ENCODE data around the gene GOT1. TPM values are rescaled to one million over a fixed set of nuclear protein-coding genes. Genes with fewer than 3 reads are reported as not detected.
A peak's percentile ranks its signal among the peaks of the same experiment; 100 is the strongest.

Gene GOT1
- total and polyA plus RNA-seq, 2 of the 8 experiments (the other 6 are each of a cell fraction or from before 2014, with no cell fraction given): 16.7 to 47.0 TPM

GRCh38 chr10:99450156-99450555 is 19.7 kb upstream of the GOT1 start:
- no peaks in the 10 kb centered on the region for H3K79me2 ChIP-seq (ENCODE audit: control insufficient read depth in 1 of 2, insufficient read depth in 2 of 2, low read length in 2 of 2)
- no peak overlapping the region for H3K23ac ChIP-seq (ENCODE audit: insufficient read length)
- 0 out of 2 replicates have a peak overlapping the region, but pooled peaks have one; percentile 79 for H2AFZ ChIP-seq (ENCODE audit: low read length)
- DNase-seq (ENCODE audit: low read depth in 1 of 2, low spot score in 2 of 2): no peak
- no peak overlapping the region for H2BK120ac ChIP-seq (replicated peaks; ENCODE audit: low read depth, low read length)
- WGBS, 2 experiments (ENCODE audit: extremely low coverage in 1 of 2, insufficient coverage in 1 of 2, insufficient read length in 1 of 2, insufficient replicate concordance in 2 of 2, low coverage in 1 of 2, low lambda C conversion rate in 2 of 2, missing lambda C conversion rate in 1 of 2): 86% methylated on average over 5 of the region's 5 CpGs; no CpG with 5 or more reads in 1 of the 2 experiments
- no peak overlapping the region for H3K4me2 ChIP-seq (ENCODE audit: insufficient read depth in 1 of 2, low read depth in 2 of 2, low read length in 2 of 2)
- no peaks in the 10 kb centered on the region for H3K79me1 ChIP-seq (ENCODE audit: low read depth, low read length)
- no peak overlapping the region for H2BK5ac ChIP-seq (ENCODE audit: low read depth, low read length)
- no peaks in the 10 kb centered on the region for H3K9me3 ChIP-seq (ENCODE audit: insufficient read depth in 2 of 2, low read depth in 1 of 2, low read length in 1 of 2)
- no peak overlapping the region for H3K14ac ChIP-seq (ENCODE audit: insufficient read length)
- no peak overlapping the region for H2AK5ac ChIP-seq (ENCODE audit: low read depth, low read length)
- H3K23me2 ChIP-seq (ENCODE audit: low read depth, low read length): no peaks in the 10 kb centered on the region
- H2BK15ac ChIP-seq (ENCODE audit: low read length): no peak overlapping the region
- peaks cover 3 to 10% (median 8%) of the 10 kb centered on the region in 4 experiments; a peak in 6 of 7 replicates for H3K4me1 ChIP-seq (replicated peaks in 1 of 4; ENCODE audit: control insufficient read depth in 3 of 4, insufficient read depth in 4 of 4, low read length in 3 of 4)
- ChIA-PET CTCF (ENCODE audit: partially characterized antibody) (interaction anchor here (0.8 to 6.6 kb wide), 9 partner anchors 8 to 1141 kb away, joined by 3 to 44 read pairs (median 4); no protein-coding TSS in a partner anchor), POLR2A (ENCODE audit: partially characterized antibody) (interaction anchor here (0.6 to 2.4 kb wide), 4 partner anchors 11 to 172 kb away, joined by 3 to 8 read pairs (median 4); partner anchors contain the start of gene GOT1)
- no peak overlapping the region for H2BK20ac ChIP-seq (ENCODE audit: low read length)
- no peak overlapping the region for H4K91ac ChIP-seq (replicated peaks; ENCODE audit: insufficient read length, low read length)
- H4K5ac ChIP-seq (ENCODE audit: insufficient read length, low read depth, low read length): no peak overlapping the region
- no peak overlapping the region for H3K18ac ChIP-seq (ENCODE audit: extremely low read depth, low read length)
- H3K36me3 ChIP-seq (ENCODE audit: control insufficient read depth in 2 of 4, insufficient read depth in 4 of 4, low read length in 3 of 4): no peaks in the 10 kb centered on the region
- H3K27ac ChIP-seq (ENCODE audit: low read depth, low read length): no peak overlapping the region
- H3K56ac ChIP-seq (replicated peaks; ENCODE audit: insufficient read length, low read depth, low read length): no peak overlapping the region
- no peak overlapping the region for H4K8ac ChIP-seq (ENCODE audit: extremely low read depth, insufficient read depth, low read length)
- H3K4me3 ChIP-seq (ENCODE audit: extremely low read depth in 1 of 4, insufficient read depth in 2 of 4, low read depth in 3 of 4, low read length in 4 of 4): no peak overlapping the region
- H3K27me3 ChIP-seq (replicated peaks in 1 of 4; ENCODE audit: control insufficient read depth in 3 of 4, extremely low read depth in 1 of 4, insufficient read depth in 3 of 4, low read length in 3 of 4): no peaks in the 10 kb centered on the region; a peak in 1 of 7 replicates
- no peak overlapping the region for H3K4ac ChIP-seq (replicated peaks; ENCODE audit: insufficient read length, low read depth, low read length)
- no peak overlapping the region for H2BK12ac ChIP-seq (ENCODE audit: low read depth, low read length)
- no peaks in the 10 kb centered on the region for H4K20me1 ChIP-seq (replicated peaks in 1 of 2; ENCODE audit: control insufficient read depth in 1 of 2, insufficient read depth in 2 of 2, low read length in 2 of 2)
- H3K9ac ChIP-seq (replicated peaks in 1 of 4; ENCODE audit: extremely low read depth in 1 of 4, low read depth in 3 of 4, low read length in 3 of 4): no peak overlapping the region
- no peak for FAIRE-seq
- TF ChIP-seq POLR2A (IDR thresholded peaks at IDR 0.05; ENCODE audit: control extremely low read depth in 1 of 2, low read depth in 2 of 2, low read length in 2 of 2) (no peak), E2F6 (IDR thresholded peaks at IDR 0.05) (no peak), USF2 (IDR thresholded peaks at IDR 0.05; ENCODE audit: low read length) (no peak), TEAD4 (IDR thresholded peaks at IDR 0.05; ENCODE audit: low read depth, low read length) (no peak), SP2 (IDR thresholded peaks at IDR 0.05; ENCODE audit: low read length) (no peak), GTF2F1 (IDR thresholded peaks at IDR 0.05; ENCODE audit: borderline replicate concordance, low read depth, low read length) (no peak), BRCA1 (IDR thresholded peaks at IDR 0.05; ENCODE audit: low read depth, low read length) (no peak), SIX5 (IDR thresholded peaks at IDR 0.05; ENCODE audit: low read depth, low read length) (no peak), RXRA (IDR thresholded peaks at IDR 0.05; ENCODE audit: insufficient read depth, low read depth, low read length) (no peak), HDAC2 (IDR thresholded peaks at IDR 0.05; ENCODE audit: borderline replicate concordance in 1 of 2, low read depth in 2 of 2, low read length in 2 of 2) (no peak), CHD2 (IDR thresholded peaks at IDR 0.05; ENCODE audit: low read length) (no peak), NANOG (IDR thresholded peaks at IDR 0.05; ENCODE audit: insufficient read depth, low read depth, low read length, poor library complexity, severe bottlenecking) (no peak), JUND (IDR thresholded peaks at IDR 0.05; ENCODE audit: low read length) (no peak)

Measured in H1 (cell line).